HCT116 (cell line): ENCODE results near the gene PGLYRP4. TPM values are rescaled to one million over a fixed set of nuclear protein-coding genes. Genes with fewer than 3 reads are reported as not detected.

Experiments used
- ATAC-seq: fragments of 200-7000 bp; cut with Tn5 transposase; 2 replicates; pipeline ENCODE4 v1.9.1; 2020; ENCODE audit warnings: mild to moderate bottlenecking, moderate library complexity
- BruUV-seq: library from RNA; stranded (reverse); fragments of 400-500 nt; replicated peaks from 2 replicates; lab custom pipeline; 2021; lab: Mats Ljungman, UMichigan
- CTCF ChIA-PET: fragments of 300-600 bp; sonication (Branson Sonifier 250); formaldehyde crosslinking; loops from one replicate; lab custom pipeline; 2021; ENCODE audit warnings: antibody characterized with exemption; lab: Charles Lee
- POLR2A ChIA-PET: fragments of 300-600, 350-600 bp; sonication (Branson Sonifier 250); formaldehyde crosslinking; loops from one replicate; lab custom pipeline; 2021; ENCODE audit warnings: antibody characterized with exemption; lab: Charles Lee
- RAD21 ChIA-PET, 2 experiments: fragments of 300-600 bp; sonication (Branson Sonifier 250); formaldehyde crosslinking; loops; one replicate each; lab custom pipeline; 2023; ENCODE audit warnings: low total read pairs in 2 of 2; ENCODE audit not compliant: uncharacterized antibody in 2 of 2, unreplicated experiment in 2 of 2, low non-redundant PET in 1 of 2; lab: Charles Lee
- DNase-seq: peaks from one replicate; pipeline ENCODE4 v3.0.0-alpha.2; 2010; ENCODE audit warnings: low read depth, low spot score
- H2AFZ ChIP-seq: fragments of 200-600 bp; shearing (Covaris generic), sonication (generic); 2 replicates; pipeline ENCODE4 v1.6.1; 2017; ENCODE audit warnings: low read depth, mixed run types, mixed read lengths, antibody characterized with exemption, low read length; ENCODE audit not compliant: poor library complexity, severe bottlenecking
- H3K27ac ChIP-seq: 2 replicates; pipeline ENCODE4 v1.5.1; 2012; ENCODE audit warnings: low read depth, low read length
- H3K27me3 ChIP-seq: fragments of 200-600 bp; sonication (generic); 2 replicates; pipeline ENCODE4 v1.6.1; 2016; ENCODE audit warnings: mixed run types, low read length, mixed read lengths; ENCODE audit not compliant: insufficient read depth
- H3K36me3 ChIP-seq, 2 experiments: fragments of 200-500 bp in 1 of 2; fragments of 200-600 bp in 1 of 2; sonication (Bioruptor generic) in 1 of 2; sonication (generic) in 1 of 2; 2 replicates each; pipeline versions ENCODE4 v1.5.1 to v1.6.1; 2014 to 2016; ENCODE audit warnings: low read length in 2 of 2, inconsistent platforms in 1 of 2, mixed read lengths in 1 of 2, mixed run types in 1 of 2; ENCODE audit not compliant: insufficient read depth in 2 of 2, control insufficient read depth in 1 of 2
- H3K4me1 ChIP-seq, 2 experiments: fragments of 200-600 bp in 1 of 2; sonication (generic) in 1 of 2; 2 replicates each; pipeline versions ENCODE4 v1.5.1 to v1.6.1; 2012 to 2017; ENCODE audit warnings: low read length in 2 of 2, inconsistent platforms in 1 of 2, mild to moderate bottlenecking in 1 of 2, mixed read lengths in 1 of 2, mixed run types in 1 of 2, moderate library complexity in 1 of 2; ENCODE audit not compliant: insufficient read depth in 2 of 2, control insufficient read depth in 1 of 2
- H3K4me2 ChIP-seq: fragments of 200-600 bp; sonication (generic); 2 replicates; pipeline ENCODE4 v1.6.1; 2017; ENCODE audit warnings: mixed run types, low read length, mixed read lengths
- H3K4me3 ChIP-seq, 2 experiments: fragments of 200-600 bp in 1 of 2; sonication (generic) in 1 of 2; replicated peaks in 1 of 2; 2 replicates each; pipeline ENCODE4 v1.5.1; 2011 to 2016; ENCODE audit warnings: low read length in 2 of 2, control low read depth in 1 of 2, low read depth in 1 of 2, mild to moderate bottlenecking in 1 of 2, mixed read lengths in 1 of 2, mixed run types in 1 of 2
- H3K79me2 ChIP-seq: fragments of 200-600 bp; sonication (generic); 2 replicates; pipeline ENCODE4 v1.6.1; 2017; ENCODE audit warnings: mild to moderate bottlenecking, mixed run types, low read length, moderate library complexity, mixed read lengths; ENCODE audit not compliant: insufficient read depth
- H3K9ac ChIP-seq: fragments of 200-600 bp; sonication (generic); 2 replicates; pipeline ENCODE4 v1.6.1; 2016; ENCODE audit warnings: low read length, mixed read lengths
- H3K9me2 ChIP-seq: fragments of 200-600 bp; sonication (generic), shearing (Covaris generic); 2 replicates; pipeline ENCODE4 v1.6.1; 2017; ENCODE audit warnings: mixed run types, mild to moderate bottlenecking, moderate library complexity; ENCODE audit not compliant: insufficient read depth
- H3K9me3 ChIP-seq, 2 experiments: fragments of 200-500 bp in 1 of 2; fragments of 200-600 bp in 1 of 2; sonication (Bioruptor generic) in 1 of 2; sonication (generic) in 1 of 2; 2 replicates each; pipeline ENCODE4 v1.6.1; 2014 to 2017; ENCODE audit warnings: low read length in 2 of 2, mixed read lengths in 2 of 2, inconsistent platforms in 1 of 2, low read depth in 1 of 2, mild to moderate bottlenecking in 1 of 2, mixed run types in 1 of 2, moderate library complexity in 1 of 2; ENCODE audit not compliant: control insufficient read depth in 1 of 2, insufficient read depth in 1 of 2
- H4K20me1 ChIP-seq: fragments of 200-600 bp; sonication (generic), shearing (Covaris generic); 2 replicates; pipeline ENCODE4 v1.6.1; 2017; ENCODE audit warnings: mixed run types, mild to moderate bottlenecking, moderate library complexity; ENCODE audit not compliant: insufficient read depth
- CBX3 ChIP-seq: IDR thresholded peaks from 2 replicates; pipeline ENCODE4 v1.6.1; 2012; ENCODE audit warnings: low read depth
- CTCF ChIP-seq, 3 experiments: fragments of 200-600 bp in 1 of 3; sonication (generic) in 1 of 3; IDR thresholded peaks in 2 of 3; conservative IDR thresholded peaks in 1 of 3; 2 replicates each; pipeline ENCODE4 v1.5.1; 2012 to 2017; ENCODE audit warnings: low read depth in 2 of 3, low read length in 2 of 3, antibody characterized with exemption in 1 of 3, borderline replicate concordance in 1 of 3, control low read depth in 1 of 3, mild to moderate bottlenecking in 1 of 3, mixed read lengths in 1 of 3, mixed run types in 1 of 3, moderate library complexity in 1 of 3; ENCODE audit not compliant: insufficient read depth in 1 of 3
- EGR1 ChIP-seq: IDR thresholded peaks from 2 replicates; pipeline ENCODE4 v1.6.1; 2012; ENCODE audit warnings: low read depth
- EZH2 ChIP-seq: fragments of 200-600 bp; sonication (generic); IDR thresholded peaks from 2 replicates; pipeline ENCODE4 v1.6.1; 2017; ENCODE audit warnings: antibody characterized with exemption, mixed run types
- POLR2A ChIP-seq: IDR thresholded peaks from 2 replicates; pipeline ENCODE4 v1.7.0; 2011; ENCODE audit warnings: borderline replicate concordance; ENCODE audit not compliant: insufficient read depth, insufficient read length; ENCODE audit errors: extremely low read depth
- SRF ChIP-seq: IDR thresholded peaks from 2 replicates; pipeline ENCODE4 v1.6.1; 2012; ENCODE audit warnings: low read depth
- ZBTB33 ChIP-seq: IDR thresholded peaks from 2 replicates; pipeline ENCODE4 v1.6.1; 2011; ENCODE audit warnings: mild to moderate bottlenecking, low read length, moderate library complexity; ENCODE audit not compliant: insufficient replicate concordance; ENCODE audit errors: extremely low read depth
- intact Hi-C: fragments of 100-400 bp; cut with micrococcal nuclease; formaldehyde crosslinking; loops from 2 replicates; pipeline ENCODE4 v1.10.0; 2022
- total RNA-seq: library from RNA; stranded (reverse); gene quantifications from one replicate; pipeline ENCODE4 v1.2.1, GENCODE V29; 2021; ENCODE audit not compliant: unreplicated experiment

PGLYRP4 gene
- total RNA-seq, 1 experiment from 2014 or later, result not detected

GRCh38 chr1:153372571-153372970, 23.9 kb upstream of the PGLYRP4 start:
- Histone ChIP-seq H3K27me3 (peaks cover 30% of the 10 kb centered on the region), H3K4me3 (no peak overlapping the region), H3K9me3 (no peaks in the 10 kb centered on the region), H3K4me1 (no peaks in the 10 kb centered on the region), H3K36me3 (no peaks in the 10 kb centered on the region), H3K9ac (no peak overlapping the region), H2AFZ (no peak overlapping the region), H3K4me2 (no peak overlapping the region), H3K79me2 (no peaks in the 10 kb centered on the region), H3K9me2 (no peaks in the 10 kb centered on the region), H3K27ac (no peak overlapping the region), H4K20me1 (no peaks in the 10 kb centered on the region)
- ChIA-PET CTCF (no interaction called here), POLR2A (no interaction called here), RAD21 (no interaction called here)
- DNase-seq (no peak), ATAC-seq (no peak)
- TF ChIP-seq CTCF (IDR thresholded peaks at IDR 0.05 in 2 of 3, conservative IDR thresholded peaks at IDR 0.05 in 1 of 3; ENCODE audit: borderline replicate concordance in 1 of 3, insufficient read depth in 1 of 3, low read depth in 2 of 3, low read length in 2 of 3) (no peak), SRF (no peak), ZBTB33 (no peak), EGR1 (no peak), POLR2A (no peak), EZH2 (no peak), CBX3 (no peak)
- intact Hi-C loops, result no loop called here
- BruUV-seq, result no TSS peak
